HG03060 (cell line): ENCODE measurements around the gene STAB2.

Experiments
- ATAC-seq: cut with Tn5 transposase; IDR thresholded peaks from one replicate; pipeline ENCODE4 v1.9.1; 2021; ENCODE audit warnings: low read depth, moderate number of reproducible peaks; ENCODE audit not compliant: unreplicated experiment

The STAB2 gene

GRCh38 chr12:103578926-103579325 is 8.1 kb upstream of the STAB2 start:
- ATAC-seq, result no peak

DNA sequence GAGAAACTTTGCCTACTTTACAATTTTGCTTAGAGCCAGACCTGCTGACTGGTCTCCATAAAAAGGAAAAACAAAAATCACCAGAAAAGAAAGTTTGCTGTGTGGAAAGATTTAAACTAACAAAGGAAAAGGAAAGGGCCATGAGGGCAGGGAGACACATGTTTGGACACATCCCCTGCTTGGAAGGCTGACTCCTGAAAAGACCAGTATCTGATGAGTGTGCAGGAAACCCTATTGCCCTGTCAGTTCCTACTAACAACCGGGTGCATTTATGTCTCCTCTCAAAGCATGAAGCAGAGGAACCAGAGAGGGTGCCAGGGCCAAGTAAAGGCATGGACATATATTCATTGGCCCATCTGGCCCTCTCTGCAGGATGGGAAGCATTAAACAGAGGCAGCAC is 7.0 kb upstream of the STAB2 start:
- no peak for ATAC-seq

GRCh38 chr12:103583008-103583407 is 4.1 kb upstream of the STAB2 start:
- no peak for ATAC-seq

DNA sequence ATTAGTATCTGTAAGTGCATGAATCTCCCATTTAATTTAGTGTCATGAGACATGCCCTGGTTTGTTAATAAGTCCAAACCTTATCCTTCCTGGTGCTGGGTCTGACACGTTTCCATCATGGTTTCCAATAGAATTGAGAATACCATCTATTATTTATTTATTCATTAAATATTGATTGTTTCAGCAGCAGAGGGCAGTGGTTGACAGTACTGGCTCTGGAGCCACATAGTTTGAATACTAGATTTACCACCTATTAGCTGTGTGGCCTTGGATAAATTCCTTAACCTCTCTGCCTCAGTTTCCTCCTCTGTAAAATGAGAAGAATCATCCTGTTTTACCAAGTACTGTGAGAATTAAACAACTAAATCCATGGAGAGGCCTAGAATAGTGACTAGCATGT is 941 bp upstream of the STAB2 start:
- no peak for ATAC-seq

- ATAC-seq, result no peak
These were observed 1.6 kb downstream of the STAB2 start for GRCh38 chr12:103588680-103589079.

GRCh38 chr12:103589517-103589916 is 2.4 kb downstream of the STAB2 start:
- ATAC-seq, result no peak

DNA sequence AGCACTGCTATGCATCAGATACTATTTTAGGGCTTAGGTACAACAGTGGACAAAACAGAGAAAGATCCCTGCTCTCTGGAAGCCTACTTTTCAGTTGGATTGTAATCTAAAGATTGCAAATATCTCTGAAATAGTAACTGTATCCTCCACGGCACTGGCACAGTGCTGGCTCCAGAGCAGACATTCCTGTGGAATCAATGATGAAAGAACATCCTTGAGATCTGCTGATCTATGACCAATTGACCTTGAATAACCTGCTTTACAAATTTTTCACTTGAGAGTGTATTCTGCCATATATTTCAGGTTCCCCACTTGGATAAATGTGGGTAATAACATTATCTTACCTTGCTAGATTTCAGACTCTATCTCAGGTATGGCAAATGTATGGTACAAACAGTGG is 3.2 kb downstream of the STAB2 start:
- no peak for ATAC-seq

- ATAC-seq, result no peak
These were observed 9.9 kb downstream of the STAB2 start for GRCh38 chr12:103596981-103597380.

DNA sequence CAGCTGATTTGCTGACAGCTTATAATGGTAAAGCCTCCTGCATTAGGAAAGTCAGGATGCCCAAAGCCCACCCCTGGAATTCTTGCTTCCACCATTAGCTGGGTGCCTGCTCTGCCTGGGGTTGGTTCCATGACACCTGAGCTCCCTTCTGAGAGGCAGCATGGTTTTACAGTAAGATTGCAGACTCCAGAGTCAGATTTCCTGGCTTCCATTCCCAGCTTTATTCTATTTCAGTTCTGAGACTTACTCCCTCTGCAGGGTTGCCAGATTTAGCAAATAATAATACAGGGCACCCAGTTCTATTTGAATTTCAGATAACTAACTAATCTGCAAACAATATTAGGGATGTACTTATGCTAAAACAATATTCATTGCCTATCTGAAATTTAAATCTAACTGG is 12.2 kb downstream of the STAB2 start:
- ATAC-seq, result no peak

DNA sequence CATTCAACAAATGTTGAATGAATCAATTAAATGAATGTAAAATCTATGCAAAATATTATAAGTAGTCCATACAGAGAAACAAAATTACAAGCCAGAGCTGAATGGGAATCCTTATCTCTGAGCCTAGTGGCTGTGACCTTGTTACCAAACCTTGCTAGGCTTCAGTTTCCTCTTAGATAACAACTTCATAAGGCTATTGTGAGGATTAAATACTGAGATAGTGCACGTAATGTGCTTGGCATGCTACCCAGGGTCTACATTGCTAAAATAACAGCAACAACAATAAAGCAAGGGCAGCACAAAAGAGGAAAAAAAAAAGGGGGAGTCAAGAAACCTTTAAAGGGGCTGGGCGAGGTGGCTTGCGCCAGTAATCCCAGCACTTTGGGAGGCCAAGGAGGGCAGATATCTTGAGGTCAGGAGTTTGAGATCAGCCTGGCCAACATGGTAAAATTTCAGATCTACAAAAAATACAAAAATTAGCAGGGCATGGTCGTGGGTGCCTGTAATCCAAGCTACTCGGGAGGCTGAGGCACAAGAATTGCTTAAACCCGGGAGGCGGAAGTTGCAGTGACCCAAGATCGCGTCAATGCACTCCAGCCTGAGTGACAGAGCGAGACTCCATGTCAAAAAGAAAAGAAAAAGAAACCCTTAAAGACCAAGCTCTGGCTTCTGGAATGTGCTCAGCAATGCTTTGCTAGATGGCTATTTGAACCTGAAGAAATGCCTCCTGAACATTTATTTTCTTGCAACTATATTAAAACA is 14.1 kb downstream of the STAB2 start:
- no peak for ATAC-seq

GRCh38 chr12:103620395-103620794 is 33.3 kb downstream of the STAB2 start:
- no peak for ATAC-seq

- no peak for ATAC-seq
These were observed 36.6 kb downstream of the STAB2 start for GRCh38 chr12:103623716-103624115.

GRCh38 chr12:103626498-103626897 is 39.4 kb downstream of the STAB2 start:
- ATAC-seq, result no peak

GRCh38 chr12:103627189-103627855 is 40.2 kb downstream of the STAB2 start:
- ATAC-seq, result no peak

DNA sequence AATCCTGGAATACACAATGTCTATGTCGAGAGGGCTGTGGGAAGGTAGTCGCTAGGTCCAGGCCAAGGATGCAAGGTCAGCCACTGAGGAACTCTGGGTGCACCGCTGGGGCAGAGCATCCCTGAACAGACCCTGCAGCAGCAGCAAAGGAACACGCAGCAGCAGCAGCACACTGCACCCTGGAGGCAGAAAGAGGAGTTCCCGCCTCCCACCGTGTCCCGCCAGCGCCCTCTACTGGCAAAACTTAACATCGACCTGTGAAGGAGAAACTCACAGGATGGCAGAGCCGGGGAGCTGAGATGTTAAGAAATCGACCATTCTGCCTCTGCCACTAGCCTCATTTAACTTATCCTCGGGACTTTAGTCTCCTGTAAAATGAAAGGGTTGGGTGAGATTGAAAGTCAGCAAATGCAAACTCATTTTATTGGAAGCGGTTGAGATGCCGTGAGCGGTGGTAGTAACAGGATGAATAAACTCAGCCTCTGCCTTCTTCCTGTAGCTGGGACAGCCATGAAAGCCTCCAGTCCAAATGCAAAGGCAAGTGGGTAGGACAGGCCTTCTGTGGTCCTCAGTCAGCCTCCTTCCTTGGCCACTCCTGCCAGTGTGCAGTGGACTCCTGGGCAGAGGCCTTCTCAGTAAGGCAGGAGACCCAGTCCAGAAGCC is 45.6 kb downstream of the STAB2 start:
- peak; percentile 62 for ATAC-seq

DNA sequence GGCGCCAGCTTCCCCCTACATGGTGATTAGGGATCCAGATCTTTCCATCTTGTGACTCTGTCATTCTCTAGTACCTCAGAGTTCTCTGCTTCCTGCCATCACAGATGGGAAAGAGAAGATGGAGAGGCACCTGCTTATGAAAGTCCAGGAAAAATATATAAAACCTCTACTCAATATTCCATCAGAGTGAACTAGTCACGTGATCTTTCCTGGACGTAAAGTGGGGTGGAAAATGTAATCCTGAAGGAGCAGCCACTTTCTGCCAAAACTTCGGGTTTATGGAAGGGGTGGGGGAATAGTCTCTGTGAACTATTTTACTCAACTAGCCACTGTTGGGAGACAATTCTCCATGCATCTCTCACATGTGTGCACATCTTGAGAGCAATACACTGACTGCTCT is 47.7 kb downstream of the STAB2 start:
- ATAC-seq, result no peak

- ATAC-seq, result no peak
These were observed 48.3 kb downstream of the STAB2 start for GRCh38 chr12:103635419-103635818.

DNA sequence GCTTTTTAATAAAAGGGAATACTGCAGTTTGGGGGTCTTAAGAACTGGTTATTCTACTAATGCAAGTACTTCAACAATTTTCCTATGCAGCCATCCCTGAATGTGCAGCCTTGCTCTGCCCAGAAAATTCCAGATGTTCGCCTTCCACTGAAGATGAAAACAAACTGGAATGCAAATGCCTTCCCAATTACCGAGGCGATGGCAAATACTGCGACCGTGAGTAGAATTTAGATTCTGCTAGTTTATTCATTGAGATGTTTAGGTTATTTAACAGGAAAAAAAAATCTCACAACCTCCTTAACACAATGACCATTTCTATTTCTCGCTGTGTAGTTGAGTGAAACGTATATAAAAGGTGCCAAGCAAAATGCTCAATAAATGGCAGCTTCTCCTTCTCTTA is 49.9 kb downstream of the STAB2 start:
- no peak for ATAC-seq

- no peak for ATAC-seq
These were observed 50.4 kb downstream of the STAB2 start for GRCh38 chr12:103637429-103637828.

DNA sequence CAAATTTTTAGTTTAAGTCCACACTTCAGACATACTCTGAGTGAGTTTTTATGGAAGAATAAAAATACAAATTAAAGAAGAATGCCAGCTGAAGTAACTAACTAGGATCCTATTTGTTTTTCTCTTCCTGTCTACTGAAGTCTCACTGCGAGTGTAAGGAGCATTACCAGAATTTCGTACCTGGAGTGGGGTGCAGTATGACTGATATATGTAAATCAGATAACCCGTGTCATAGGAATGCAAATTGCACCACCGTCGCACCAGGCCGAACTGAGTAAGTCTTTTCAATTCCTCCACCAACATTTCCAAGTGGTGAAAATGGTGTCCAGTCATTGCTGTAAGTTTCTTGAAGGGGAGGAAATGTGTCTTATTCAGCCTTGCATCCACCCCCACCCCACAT is 52.9 kb downstream of the STAB2 start:
- ATAC-seq, result no peak

DNA sequence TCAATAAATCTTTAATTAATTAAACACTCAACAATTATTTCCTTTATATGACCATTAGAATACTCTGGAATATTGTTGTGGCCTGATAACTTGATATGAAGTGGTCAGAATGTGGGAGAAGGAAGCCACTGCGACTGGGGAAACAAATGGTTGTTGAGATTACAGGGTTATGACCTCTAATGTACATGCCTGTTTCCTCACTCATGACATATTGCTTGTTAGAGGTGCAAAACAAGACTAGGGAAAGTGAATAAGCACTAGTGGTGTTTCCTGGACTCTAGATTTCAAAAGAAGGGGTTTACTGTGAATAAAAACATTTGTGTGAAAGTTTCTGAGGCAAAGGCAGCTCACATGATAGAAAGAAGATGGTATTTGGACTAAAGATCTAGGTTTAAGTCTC is 53.3 kb downstream of the STAB2 start:
- ATAC-seq, result no peak

- no peak for ATAC-seq
These were observed 53.8 kb downstream of the STAB2 start for GRCh38 chr12:103640831-103641230.
